ENCODE data around the gene KDM4C. TPM values are rescaled to one million over a fixed set of nuclear protein-coding genes. Genes with fewer than 3 reads are reported as not detected.

The KDM4C gene
- total RNA-seq, 2 donors from 2014 or later, result 45.4 to 59.9 TPM

DNA sequence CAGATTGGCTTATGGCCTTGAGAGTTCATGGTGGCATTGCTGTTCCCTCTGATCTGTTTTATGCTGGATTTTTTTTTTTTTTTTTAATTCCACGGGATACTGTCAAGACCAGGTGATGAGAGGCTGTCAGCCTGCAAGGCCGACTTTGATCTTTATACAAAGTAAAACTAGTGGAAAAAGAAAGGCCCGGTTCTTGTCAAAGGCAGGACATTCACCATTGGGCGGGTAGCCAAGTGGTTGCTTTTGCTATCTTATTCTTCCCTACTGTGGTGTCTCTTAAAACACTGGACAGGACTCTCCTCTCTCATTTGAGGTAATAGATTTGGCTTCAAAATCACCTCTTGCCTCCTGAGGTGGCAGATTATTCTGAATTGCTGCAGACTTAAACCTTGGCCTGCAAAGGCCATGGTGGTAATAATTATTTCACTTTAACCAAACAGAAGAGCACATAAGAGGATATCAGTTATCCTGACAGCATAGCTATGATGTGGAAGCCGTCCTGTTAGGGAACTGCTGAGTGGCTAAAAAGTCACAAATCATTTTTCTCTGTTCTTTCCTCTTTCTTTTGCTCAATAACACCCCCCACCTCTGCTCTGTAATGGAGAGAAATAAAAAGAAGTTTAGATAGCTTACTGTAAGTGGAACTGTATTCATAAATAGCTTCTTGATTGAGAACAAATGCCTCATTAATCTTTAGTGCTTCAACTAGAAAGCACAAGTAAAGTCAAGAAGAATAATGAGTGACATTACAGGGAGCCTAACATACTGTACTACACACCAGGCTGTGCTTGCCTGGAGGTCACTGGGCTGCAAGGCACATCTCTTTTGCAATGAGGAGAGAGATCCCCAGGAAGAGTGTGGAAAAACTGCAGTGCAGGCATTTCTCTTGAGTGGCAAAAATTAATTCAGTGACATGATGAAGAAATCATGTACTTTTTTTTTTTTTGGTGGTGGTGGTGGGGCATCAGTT, 275.6 kb downstream of the KDM4C start:
- H3K36me3 Mint-ChIP-seq, result peaks cover 8 to 12% of the 10 kb centered on the region in 2 donors

DNA sequence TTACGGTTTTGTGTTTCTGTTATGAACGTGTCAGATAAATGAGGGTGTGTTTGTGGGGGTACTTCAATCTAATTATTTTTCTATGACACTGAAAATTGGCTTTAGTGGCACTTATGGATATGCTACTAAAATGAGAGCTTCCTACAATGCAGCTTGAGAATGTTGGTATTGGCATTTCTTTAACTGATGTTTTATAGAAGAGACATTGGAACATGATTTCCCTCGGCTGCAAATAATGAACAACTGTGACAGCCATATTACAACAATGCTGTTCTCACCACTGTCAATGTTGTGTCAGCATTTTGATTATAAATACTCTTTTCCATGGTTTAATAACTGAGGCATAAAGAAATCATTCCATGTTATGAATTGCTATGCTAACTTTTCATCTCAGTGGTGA, 279.4 kb downstream of the KDM4C start:
- Mint-ChIP-seq H3K36me3 (peaks cover 8 to 22% of the 10 kb centered on the region in 2 donors), H3K27ac (no peak overlapping the region), H3K9me3 (no peaks in the 10 kb centered on the region)
- DNase-seq (ENCODE audit: low spot score in 2 of 2), result no peak
- no peak for ATAC-seq

More for the DNA sequence above, 275.6 kb downstream of the KDM4C start:
- no peak for DNase-seq (ENCODE audit: low spot score in 2 of 2)
- Mint-ChIP-seq H3K27ac (no peak overlapping the region), H3K9me3 (no peaks in the 10 kb centered on the region)
- no peak for ATAC-seq

DNA sequence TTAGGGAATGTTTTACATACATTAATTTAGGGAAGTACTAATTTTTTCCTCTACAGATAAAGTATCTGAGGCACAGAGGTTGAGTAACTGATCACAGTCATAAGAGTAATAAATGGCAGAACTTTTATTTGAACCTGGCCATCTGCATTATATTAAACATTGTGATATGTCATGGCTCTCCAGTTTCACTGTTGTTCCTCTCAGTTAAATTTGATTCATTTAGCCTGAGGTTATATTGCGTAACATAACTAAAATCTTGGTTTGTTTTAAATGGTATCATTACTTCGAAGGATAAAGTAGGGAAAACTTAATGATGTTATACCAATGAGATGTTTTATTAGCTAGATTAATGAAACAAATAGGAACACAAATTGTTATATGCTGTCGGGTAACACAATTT, 284.4 kb downstream of the KDM4C start:
- ATAC-seq (no peak), DNase-seq (ENCODE audit: low spot score in 2 of 2) (no peak)
- Mint-ChIP-seq H3K36me3 (peaks cover 0 to 16% of the 10 kb centered on the region in 2 donors), H3K9me3 (no peaks in the 10 kb centered on the region), H3K27ac (no peak overlapping the region)

DNA sequence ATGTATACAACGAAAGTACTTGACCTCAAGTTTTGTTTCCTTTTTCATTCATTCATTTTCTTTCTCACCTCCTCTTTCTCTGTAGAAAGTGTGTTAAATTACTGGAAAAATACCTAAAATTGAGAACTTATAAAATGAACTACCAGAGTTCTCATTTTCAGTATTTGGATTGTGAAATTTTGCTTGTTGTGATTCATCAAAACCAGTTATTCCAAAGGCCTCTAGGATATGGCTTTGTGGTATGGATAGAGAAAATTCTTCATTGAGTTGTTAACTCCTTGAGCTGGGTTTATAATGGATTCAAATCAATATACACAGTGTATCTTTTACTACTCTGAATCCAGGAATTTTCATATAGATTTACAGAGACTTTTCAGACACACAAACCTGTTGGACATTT, 287.6 kb downstream of the KDM4C start:
- Mint-ChIP-seq H3K36me3 (peaks cover 0 to 15% of the 10 kb centered on the region in 2 donors), H3K27ac (no peak overlapping the region), H3K9me3 (no peaks in the 10 kb centered on the region)
- DNase-seq (ENCODE audit: low spot score in 2 of 2) (no peak), ATAC-seq (peak in 1 of 2 donors; percentile 9)

DNA sequence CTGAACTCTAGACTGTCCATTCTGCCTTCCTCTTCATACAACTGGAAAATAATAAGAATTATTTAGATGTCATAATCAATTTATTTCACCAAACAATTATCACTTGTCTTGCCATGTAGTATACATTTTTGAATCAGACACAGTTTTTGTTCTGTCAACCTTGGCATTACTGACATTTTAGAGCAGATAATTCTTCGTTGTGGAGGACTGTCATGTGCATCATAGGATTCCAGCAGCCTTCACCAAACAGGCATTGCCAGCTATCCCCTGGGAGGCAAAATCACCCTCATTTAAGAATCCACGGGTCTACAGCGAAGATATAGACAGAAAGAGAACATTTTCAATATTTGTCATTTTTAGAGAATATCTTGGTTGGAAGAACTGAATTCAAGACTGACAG, 293.9 kb downstream of the KDM4C start:
- no peak for ATAC-seq
- DNase-seq (ENCODE audit: low spot score in 2 of 2), result no peak
- no peaks in the 10 kb centered on the region for H3K9me3 Mint-ChIP-seq

DNA sequence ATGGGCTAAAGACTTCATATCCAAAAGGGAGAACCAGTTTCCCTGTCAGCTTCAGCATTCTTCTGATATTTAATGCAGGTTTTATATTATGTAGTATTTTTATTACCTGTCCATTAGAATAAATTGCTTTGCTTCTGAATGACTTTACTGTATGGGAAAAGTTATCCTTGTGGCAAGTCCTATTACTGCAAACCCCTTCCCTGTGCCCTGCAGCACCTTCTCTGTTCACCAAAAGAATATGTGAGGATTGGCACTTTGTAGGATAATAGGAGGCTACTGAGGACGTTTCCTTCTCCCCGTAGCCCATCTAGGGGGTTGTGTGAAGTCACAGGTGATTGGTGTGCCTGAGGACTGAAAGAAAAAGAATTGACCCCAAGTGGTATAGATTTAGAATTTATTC, 296.1 kb downstream of the KDM4C start:
- no peak for ATAC-seq
- no peaks in the 10 kb centered on the region for H3K9me3 Mint-ChIP-seq
- no peak for DNase-seq (ENCODE audit: low spot score in 2 of 2)
- H3K27ac Mint-ChIP-seq, result no peak overlapping the region
- no peaks in the 10 kb centered on the region for H3K36me3 Mint-ChIP-seq

More for the DNA sequence above, 293.9 kb downstream of the KDM4C start:
- Mint-ChIP-seq H3K27ac (no peak overlapping the region), H3K36me3 (no peaks in the 10 kb centered on the region)

DNA sequence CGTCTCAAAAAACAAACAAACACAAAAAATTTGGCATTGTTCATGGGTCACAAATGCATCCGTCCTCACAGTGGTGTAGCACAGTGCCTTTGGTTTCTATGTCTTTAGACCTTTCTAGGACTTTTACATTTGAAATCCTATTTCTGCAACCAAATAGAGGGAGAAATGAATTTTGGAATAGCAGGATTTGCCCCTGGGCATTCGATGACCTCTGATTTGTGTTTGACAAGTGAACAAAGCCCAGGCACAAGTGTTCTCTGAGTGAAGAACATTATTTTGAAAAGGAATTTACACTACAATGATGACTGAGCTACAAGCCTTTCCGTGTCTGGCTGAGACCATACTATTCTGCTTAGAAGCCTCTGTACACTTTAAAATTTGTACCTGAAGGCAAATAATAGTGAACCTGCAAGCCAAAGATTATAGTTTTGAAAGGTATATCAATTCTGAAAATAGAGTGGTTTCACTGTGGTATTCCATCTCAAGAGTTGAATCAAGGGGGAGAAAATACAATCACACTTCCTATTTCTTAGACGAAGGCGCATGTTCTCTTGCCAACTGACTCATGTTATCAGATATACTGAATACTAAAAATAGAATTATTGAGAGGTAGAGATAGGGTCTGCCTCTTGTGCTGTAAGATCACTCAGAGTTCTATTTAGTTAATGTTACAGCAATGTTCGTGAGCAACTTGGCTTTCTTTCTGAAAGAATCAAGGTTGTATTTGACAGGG, 297.6 kb downstream of the KDM4C start:
- ATAC-seq, result peak in 1 of 2 donors; percentile 34
- Mint-ChIP-seq H3K27ac (no peak overlapping the region), H3K9me3 (no peaks in the 10 kb centered on the region), H3K36me3 (no peaks in the 10 kb centered on the region)
- no peak for DNase-seq (ENCODE audit: low spot score in 2 of 2)

DNA sequence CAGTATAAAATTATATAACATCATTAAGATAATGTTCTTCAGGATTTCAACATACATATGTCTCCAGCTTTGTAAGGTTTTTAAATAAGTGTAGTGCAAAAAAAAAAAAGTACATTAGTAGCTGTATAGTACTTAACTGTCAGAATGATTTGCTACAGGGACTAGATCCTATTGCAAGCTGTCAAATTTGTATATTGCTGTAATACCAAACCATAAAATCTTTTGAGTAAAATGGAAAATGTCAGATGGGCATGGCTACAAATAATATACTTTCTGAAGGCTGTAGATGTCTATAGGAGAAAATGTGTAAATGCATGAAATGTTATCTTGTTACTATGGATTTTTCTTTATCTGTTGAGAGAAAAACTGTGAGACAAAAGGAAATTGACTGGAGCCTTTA, 298.5 kb downstream of the KDM4C start:
- peaks cover 0 to 4% of the 10 kb centered on the region in 2 donors for H3K36me3 Mint-ChIP-seq
- DNase-seq (ENCODE audit: low spot score in 2 of 2) (no peak), ATAC-seq (no peak)
- no peaks in the 10 kb centered on the region for H3K9me3 Mint-ChIP-seq
- H3K27ac Mint-ChIP-seq, result no peak overlapping the region

DNA sequence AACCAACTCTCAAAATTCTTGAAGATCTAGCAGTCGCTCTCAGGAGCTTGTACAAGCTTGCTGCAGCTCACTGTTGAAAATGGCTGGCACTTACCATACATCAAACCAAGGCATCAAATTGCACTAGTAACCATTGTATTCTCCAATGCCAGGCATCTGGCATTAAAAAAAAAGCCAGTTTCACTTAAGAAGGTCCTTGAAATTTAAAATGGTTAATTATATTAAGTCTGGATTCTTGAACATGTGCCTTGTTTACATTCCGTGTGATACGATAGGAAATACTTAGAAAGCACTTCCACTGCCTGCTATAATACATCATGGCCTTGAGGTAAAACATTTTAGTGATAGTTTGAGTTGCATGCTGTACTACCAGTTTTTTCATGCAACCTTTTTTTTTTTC, 300.7 kb downstream of the KDM4C start:
- H3K36me3 Mint-ChIP-seq, result peaks cover 0 to 4% of the 10 kb centered on the region in 2 donors
- H3K9me3 Mint-ChIP-seq, result no peaks in the 10 kb centered on the region
- H3K27ac Mint-ChIP-seq, result no peak overlapping the region
- DNase-seq (ENCODE audit: low spot score in 2 of 2) (no peak), ATAC-seq (no peak)

DNA sequence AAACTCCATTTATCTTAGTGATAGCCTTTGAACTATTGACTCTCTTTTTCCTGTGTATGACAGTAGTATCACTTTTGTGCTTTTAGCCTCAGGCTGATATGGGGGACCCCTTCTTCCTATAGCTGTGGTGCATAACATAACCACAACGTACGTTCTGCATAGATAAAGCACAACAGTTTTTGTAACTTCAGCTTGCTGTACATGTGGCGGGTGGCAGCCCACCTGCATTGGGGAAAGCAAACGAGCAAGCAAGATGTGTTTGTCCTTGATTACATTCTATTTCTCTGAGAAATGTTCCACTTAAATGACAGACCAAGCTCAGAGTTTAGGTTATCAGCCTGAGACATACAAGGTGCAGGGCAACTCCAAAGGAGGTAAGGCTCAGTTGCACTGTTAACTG, 309.4 kb downstream of the KDM4C start:
- no peak overlapping the region for H3K27ac Mint-ChIP-seq
- H3K9me3 Mint-ChIP-seq, result no peaks in the 10 kb centered on the region
- ATAC-seq, result no peak
- no peaks in the 10 kb centered on the region for H3K36me3 Mint-ChIP-seq
- DNase-seq (ENCODE audit: low spot score in 2 of 2), result no peak

DNA sequence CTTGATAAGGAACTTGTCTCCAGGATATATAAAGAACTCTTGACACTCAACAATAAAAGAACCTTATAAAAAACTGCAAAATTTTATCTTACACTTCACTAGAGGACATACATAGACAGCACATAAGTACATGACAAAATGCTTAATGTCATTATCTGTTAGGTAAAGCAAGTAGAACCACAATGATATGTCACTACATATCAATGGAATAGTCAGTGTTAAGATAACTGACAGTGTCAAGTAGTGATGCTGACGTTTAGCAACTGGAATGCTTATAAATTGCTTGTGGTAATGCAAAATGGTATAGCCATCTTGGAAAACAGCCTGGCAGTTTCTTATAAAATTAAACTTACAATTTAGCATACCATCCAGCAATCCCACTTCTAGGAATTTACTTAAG, 314.1 kb downstream of the KDM4C start:
- peaks cover 0 to 4% of the 10 kb centered on the region in 2 donors for H3K36me3 Mint-ChIP-seq

DNA sequence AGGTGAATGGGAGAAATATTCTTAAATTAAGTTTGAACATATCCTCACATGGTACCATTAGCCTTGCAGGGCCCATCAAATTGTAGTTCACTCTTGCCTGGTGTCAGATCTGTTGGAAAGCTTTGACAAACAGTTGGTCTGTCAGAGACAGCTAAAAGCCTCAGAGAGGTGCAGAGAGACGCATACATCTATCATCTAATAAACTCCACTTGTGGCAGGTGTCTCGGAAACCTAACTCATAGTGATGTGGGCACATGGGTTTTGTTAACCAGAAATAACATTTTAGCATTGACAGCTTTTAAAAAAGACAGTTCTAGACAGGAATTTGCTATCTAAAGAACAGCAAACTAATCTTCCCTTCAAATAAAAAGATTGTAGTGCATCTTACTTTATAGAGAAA, 315.9 kb downstream of the KDM4C start:
- H3K9me3 Mint-ChIP-seq, result no peaks in the 10 kb centered on the region
- peaks cover 0 to 5% of the 10 kb centered on the region in 2 donors for H3K36me3 Mint-ChIP-seq
- no peak overlapping the region for H3K27ac Mint-ChIP-seq
- DNase-seq (ENCODE audit: low spot score in 2 of 2) (no peak), ATAC-seq (no peak)

More for the DNA sequence above, 314.1 kb downstream of the KDM4C start:
- DNase-seq (ENCODE audit: low spot score in 2 of 2) (no peak), ATAC-seq (no peak)
- Mint-ChIP-seq H3K9me3 (no peaks in the 10 kb centered on the region), H3K27ac (no peak overlapping the region)

DNA sequence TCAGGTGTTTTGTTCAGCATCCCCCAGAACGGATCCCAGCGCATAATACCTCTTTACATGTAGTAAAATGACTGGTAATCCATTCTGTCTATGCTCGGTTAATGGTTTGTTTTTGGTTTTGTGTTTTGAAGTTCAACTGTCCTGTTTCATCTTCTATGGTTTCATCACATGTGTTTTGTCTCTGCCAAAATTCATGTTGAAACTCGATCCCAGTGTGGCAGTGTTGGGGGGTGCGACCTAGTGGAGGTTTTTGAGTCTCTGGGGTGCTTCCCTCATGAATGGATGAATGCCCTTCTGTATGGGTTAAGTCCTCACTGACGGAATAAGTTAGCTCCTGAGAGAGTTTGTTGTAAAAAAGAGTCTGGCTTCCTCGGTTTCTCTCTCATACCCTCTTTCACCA, 317.4 kb downstream of the KDM4C start:
- Mint-ChIP-seq H3K27ac (no peak overlapping the region), H3K9me3 (no peaks in the 10 kb centered on the region), H3K36me3 (peaks cover 0 to 5% of the 10 kb centered on the region in 2 donors)
- ATAC-seq, result no peak
- DNase-seq (ENCODE audit: low spot score in 2 of 2), result no peak

DNA sequence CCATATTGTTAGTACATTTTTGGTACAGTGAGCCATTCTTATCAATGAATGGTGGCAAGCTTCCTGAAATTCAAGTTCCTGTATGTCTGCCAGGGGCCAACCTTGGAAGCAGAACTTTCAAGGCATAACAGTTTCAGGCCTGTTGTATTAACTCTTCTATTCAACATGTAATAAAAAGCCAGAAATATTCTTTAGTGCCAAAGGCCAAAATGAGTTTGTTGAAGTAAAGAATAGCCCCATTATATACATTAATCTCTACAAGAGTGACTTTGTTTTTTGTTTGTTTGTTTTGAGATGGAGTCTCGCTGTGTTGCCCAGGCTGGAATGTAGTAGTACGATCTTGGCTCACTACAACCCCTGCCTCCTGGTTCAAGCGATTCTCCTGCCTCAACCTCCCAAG, 321.3 kb downstream of the KDM4C start:
- Mint-ChIP-seq H3K27ac (no peak overlapping the region), H3K9me3 (no peaks in the 10 kb centered on the region), H3K36me3 (peaks cover 0 to 14% of the 10 kb centered on the region in 2 donors)
- DNase-seq (ENCODE audit: low spot score in 2 of 2) (no peak), ATAC-seq (no peak)

DNA sequence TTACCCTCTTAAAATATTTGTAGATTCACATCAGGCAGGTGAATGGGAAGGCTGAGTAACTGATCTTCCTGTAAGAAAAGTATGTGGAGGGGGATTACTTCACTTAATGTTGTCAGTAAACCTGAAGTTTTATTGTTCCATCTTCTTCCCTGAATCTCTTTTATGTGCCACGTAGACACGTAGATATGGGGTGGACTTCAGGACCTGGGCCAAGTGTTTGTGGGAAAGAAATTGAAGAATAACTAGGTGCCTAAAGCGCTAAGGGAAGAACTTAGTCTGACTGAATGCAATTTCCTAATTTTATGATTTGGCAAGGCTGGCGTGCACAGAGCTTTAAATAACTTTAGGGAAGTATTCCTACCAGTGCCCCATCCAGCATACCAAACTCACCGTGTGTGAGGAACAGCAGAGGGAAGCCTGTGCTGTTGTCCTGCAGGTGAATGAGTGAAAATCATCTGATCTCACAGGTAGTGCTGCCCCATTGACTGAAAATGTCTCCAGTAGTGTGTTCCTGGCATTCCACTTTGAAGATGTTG, 323.4 kb downstream of the KDM4C start:
- H3K9me3 Mint-ChIP-seq, result no peaks in the 10 kb centered on the region
- H3K27ac Mint-ChIP-seq, result peak overlapping the region in 1 of 2 donors; percentile 9
- DNase-seq (ENCODE audit: low spot score in 2 of 2), result no peak
- peaks cover 0 to 14% of the 10 kb centered on the region in 2 donors for H3K36me3 Mint-ChIP-seq
- ATAC-seq, result no peak

DNA sequence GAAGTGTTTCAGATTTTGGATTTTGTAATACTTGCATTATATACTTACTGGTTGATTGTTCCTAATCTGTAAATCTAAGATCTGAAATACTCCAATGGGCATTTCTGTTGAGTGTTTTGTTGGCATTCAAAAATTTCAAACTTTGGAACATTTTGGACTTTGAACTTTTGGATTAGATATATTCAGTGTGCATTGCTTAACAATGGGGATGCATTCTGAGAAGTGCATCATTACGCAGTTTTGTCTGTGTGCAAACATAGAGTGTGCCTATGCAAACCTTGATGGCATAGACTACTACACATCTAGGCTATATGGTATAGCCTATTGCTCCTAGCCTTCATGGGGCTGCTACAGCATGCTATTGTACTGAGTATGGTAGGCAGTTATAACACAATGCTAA, 325.4 kb downstream of the KDM4C start:
- ATAC-seq (no peak), DNase-seq (ENCODE audit: low spot score in 2 of 2) (no peak)
- H3K9me3 Mint-ChIP-seq, result no peaks in the 10 kb centered on the region
- peaks cover 0 to 9% of the 10 kb centered on the region in 2 donors for H3K36me3 Mint-ChIP-seq
- H3K27ac Mint-ChIP-seq, result no peak overlapping the region

DNA sequence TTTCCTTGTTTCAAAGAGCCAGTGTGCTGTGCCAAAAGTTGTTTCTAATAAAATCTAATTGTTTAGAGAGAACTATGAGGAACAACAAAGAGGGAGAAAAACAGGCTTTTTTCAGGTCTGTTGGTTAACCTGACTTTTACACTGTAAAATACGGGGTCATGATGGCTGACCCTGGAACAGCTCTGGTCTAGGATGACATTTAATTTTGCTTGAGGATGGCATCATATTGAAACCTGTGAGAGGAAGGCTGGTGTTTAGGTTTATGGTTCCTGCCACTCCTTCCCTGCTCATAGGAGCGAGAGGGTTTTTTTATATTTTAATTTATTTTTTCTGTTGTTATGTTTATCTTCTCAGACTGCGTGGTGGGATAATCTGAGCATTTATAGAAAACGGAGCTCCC, 327.6 kb downstream of the KDM4C start:
- DNase-seq (ENCODE audit: low spot score in 2 of 2) (no peak), ATAC-seq (no peak)
- Mint-ChIP-seq H3K9me3 (no peaks in the 10 kb centered on the region), H3K36me3 (peaks cover 0 to 9% of the 10 kb centered on the region in 2 donors), H3K27ac (no peak overlapping the region)

Measured in activated naive CD4-positive, alpha-beta T cell treated with anti-CD3 and anti-CD28 coated beads, Interleukin-2, amount 50 U/mL, for 72 hours (primary cell).